Transverse colon (tissue), 4 donors: ENCODE measurements around the gene RBM38.

Experiments used
- EP300 ChIP-seq: sonication (generic); formaldehyde crosslinking; IDR thresholded peaks from one replicate; pipeline ENCODE4 v1.6.1; 2017; ENCODE audit warnings: antibody characterized with exemption, low read depth
- POLR2A ChIP-seq: fragments of 450-650 bp; IDR thresholded peaks from one replicate; pipeline ENCODE4 v1.6.1; 2016; ENCODE audit warnings: antibody characterized with exemption, mild to moderate bottlenecking, moderate library complexity
- POLR2AphosphoS5 ChIP-seq, 3 donors: sonication (generic); formaldehyde crosslinking; IDR thresholded peaks; one replicate each; pipeline ENCODE4 v1.6.1; 2016; ENCODE audit warnings: antibody characterized with exemption in 3 of 3
- TF ChIP-seq, protein P1 (sequence below), 5 experiments: fragments of 200-600 bp in 3 of 5; fragments of 450-650 bp in 2 of 5; sonication (generic) in 3 of 5; IDR thresholded peaks; 1 replicate in 2 of 5; 2 replicates in 3 of 5; pipeline ENCODE4 v1.5.1; 2016 to 2017; ENCODE audit warnings: antibody characterized with exemption in 5 of 5, inconsistent platforms in 3 of 5, mild to moderate bottlenecking in 2 of 5, moderate library complexity in 1 of 5

DNA sequence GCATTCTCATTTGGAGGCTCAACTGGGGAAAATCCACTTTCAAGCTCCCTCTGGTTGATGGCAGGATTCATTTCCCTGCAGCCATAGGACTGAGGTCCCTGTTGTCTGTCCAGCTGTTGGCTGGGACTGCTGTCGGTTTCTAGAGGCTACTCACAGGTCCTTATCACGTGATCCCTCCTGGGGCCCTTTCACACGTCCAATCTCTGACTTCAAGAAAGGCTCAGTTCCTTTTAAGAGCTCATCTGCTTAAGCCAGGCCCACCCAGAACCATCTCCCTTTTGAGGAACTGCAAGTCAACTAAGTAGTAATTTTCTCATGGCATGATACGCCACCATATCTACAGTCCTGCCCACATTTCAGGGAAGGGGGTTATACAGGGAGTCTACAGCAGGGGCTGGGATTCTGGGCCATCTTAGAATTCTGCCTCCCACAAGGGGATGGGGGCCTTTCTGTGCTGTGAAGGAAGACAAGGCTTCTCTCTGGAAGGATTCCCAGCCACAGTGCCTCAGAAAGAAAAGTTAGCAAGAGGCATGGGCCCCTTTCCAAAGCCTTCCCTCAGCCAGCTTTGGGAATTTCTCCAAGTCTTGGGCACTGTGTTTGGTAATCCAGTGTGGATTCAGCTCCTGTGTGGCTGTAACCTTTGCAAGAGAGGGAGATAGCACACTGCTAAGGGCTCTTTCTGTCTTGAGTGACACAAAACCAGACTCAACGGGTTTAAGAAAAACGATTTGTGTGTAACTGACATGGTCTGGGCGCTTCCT lies 67.4 kb downstream of the RBM38 start:
- TF ChIP-seq, protein P1, sequence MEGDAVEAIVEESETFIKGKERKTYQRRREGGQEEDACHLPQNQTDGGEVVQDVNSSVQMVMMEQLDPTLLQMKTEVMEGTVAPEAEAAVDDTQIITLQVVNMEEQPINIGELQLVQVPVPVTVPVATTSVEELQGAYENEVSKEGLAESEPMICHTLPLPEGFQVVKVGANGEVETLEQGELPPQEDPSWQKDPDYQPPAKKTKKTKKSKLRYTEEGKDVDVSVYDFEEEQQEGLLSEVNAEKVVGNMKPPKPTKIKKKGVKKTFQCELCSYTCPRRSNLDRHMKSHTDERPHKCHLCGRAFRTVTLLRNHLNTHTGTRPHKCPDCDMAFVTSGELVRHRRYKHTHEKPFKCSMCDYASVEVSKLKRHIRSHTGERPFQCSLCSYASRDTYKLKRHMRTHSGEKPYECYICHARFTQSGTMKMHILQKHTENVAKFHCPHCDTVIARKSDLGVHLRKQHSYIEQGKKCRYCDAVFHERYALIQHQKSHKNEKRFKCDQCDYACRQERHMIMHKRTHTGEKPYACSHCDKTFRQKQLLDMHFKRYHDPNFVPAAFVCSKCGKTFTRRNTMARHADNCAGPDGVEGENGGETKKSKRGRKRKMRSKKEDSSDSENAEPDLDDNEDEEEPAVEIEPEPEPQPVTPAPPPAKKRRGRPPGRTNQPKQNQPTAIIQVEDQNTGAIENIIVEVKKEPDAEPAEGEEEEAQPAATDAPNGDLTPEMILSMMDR (IDR thresholded peaks at IDR 0.05) = no peak
- TF ChIP-seq POLR2A = no peak
- no peak for TF ChIP-seq EP300
- TF ChIP-seq POLR2AphosphoS5 (IDR thresholded peaks at IDR 0.05) = no peak
